MM.1S (cell line): ENCODE measurements around the gene INPP4B.

Experiments
- DNase-seq: peaks from one replicate; pipeline ENCODE4 v3.0.0-alpha.2; 2015
- H2AFZ ChIP-seq: fragments of 300-600 bp; sonication (generic); 2 replicates; pipeline ENCODE4 v1.6.0; 2016; ENCODE audit warnings: antibody characterized with exemption, low read length
- H3F3A ChIP-seq: fragments of 300-600 bp; sonication (generic); 2 replicates; pipeline ENCODE4 v1.6.1; 2016; ENCODE audit warnings: mild to moderate bottlenecking, antibody characterized with exemption, low read length, moderate library complexity, mixed read lengths; ENCODE audit not compliant: insufficient read depth
- H3K27ac ChIP-seq: fragments of 300-600 bp; sonication (generic); 2 replicates; pipeline ENCODE4 v1.5.1; 2016; ENCODE audit warnings: mild to moderate bottlenecking, low read length
- H3K27me3 ChIP-seq: fragments of 300-600 bp; sonication (generic); replicated peaks from 2 replicates; pipeline ENCODE4 v1.6.0; 2016; ENCODE audit warnings: low read length; ENCODE audit not compliant: insufficient read depth
- H3K36me3 ChIP-seq: fragments of 300-600 bp; sonication (generic); replicated peaks from 2 replicates; pipeline ENCODE4 v1.6.1; 2016; ENCODE audit warnings: mild to moderate bottlenecking, low read length, mixed read lengths; ENCODE audit not compliant: insufficient read depth
- H3K4me1 ChIP-seq: fragments of 300-600 bp; sonication (generic); 2 replicates; pipeline ENCODE4 v1.6.1; 2016; ENCODE audit warnings: low read length, mixed read lengths
- H3K4me2 ChIP-seq: fragments of 300-600 bp; sonication (generic); 2 replicates; pipeline ENCODE4 v1.6.0; 2016; ENCODE audit warnings: low read depth, low read length
- H3K4me3 ChIP-seq: fragments of 300-600 bp; sonication (generic); 2 replicates; pipeline ENCODE4 v1.5.1; 2016; ENCODE audit warnings: low read length, mixed read lengths
- H3K79me2 ChIP-seq: fragments of 300-600 bp; sonication (generic); 2 replicates; pipeline ENCODE4 v1.6.1; 2016; ENCODE audit warnings: mixed run types, low read length, mixed read lengths
- H3K9ac ChIP-seq: fragments of 300-600 bp; sonication (generic); 2 replicates; pipeline ENCODE4 v1.6.1; 2016; ENCODE audit warnings: low read length, mixed read lengths
- H3K9me2 ChIP-seq: fragments of 300-600 bp; sonication (generic); replicated peaks from 2 replicates; pipeline ENCODE4 v1.6.1; 2016; ENCODE audit warnings: mild to moderate bottlenecking, low read length, mixed read lengths; ENCODE audit not compliant: insufficient read depth
- H3K9me3 ChIP-seq: fragments of 300-600 bp; sonication (generic); replicated peaks from 2 replicates; pipeline ENCODE4 v1.6.1; 2016; ENCODE audit warnings: mild to moderate bottlenecking, low read length, mixed read lengths; ENCODE audit not compliant: insufficient read depth
- H4K20me1 ChIP-seq: fragments of 300-600 bp; sonication (generic); 2 replicates; pipeline ENCODE4 v1.6.1; 2016; ENCODE audit warnings: mild to moderate bottlenecking, low read length, moderate library complexity, mixed read lengths; ENCODE audit not compliant: insufficient read depth
- EZH2 ChIP-seq: fragments of 300-600 bp; sonication (generic); optimal IDR thresholded peaks from 2 replicates; pipeline ENCODE3; 2017; ENCODE audit warnings: low read depth, mild to moderate bottlenecking, antibody characterized with exemption, low read length, mixed read lengths
- EZH2phosphoT487 ChIP-seq: fragments of 300-600 bp; sonication (generic); IDR thresholded peaks from 2 replicates; pipeline ENCODE4 v1.6.1; 2018; ENCODE audit warnings: antibody characterized with exemption, low read length
- TF ChIP-seq, protein P1 (sequence below): fragments of 300-600 bp; sonication (generic); IDR thresholded peaks from 2 replicates; pipeline ENCODE4 v1.5.1; 2016; ENCODE audit warnings: antibody characterized with exemption, low read length, mixed read lengths

INPP4B gene

DNA sequence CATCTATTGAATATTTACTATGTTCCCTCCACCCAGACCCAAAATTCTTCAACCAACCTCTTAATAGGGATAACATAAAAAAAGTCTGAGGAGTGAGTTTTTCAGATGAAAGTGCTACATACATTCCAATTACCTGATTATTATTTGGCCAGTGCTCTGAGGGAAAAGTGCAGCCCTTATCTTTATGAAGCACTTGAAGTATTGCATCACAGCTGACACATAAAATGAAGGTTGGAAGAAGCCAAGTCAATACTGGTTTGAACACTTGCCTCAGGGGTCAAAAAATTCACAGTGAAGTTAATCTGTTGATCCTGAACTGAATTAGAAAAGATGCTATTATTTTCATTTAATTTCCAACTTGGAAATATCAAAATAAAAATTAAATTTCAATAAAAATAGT is 498.9 kb downstream of the INPP4B start:
- Histone ChIP-seq H3K79me2 (no peaks in the 10 kb centered on the region), H2AFZ (no peak overlapping the region), H3K4me1 (no peaks in the 10 kb centered on the region), H4K20me1 (no peaks in the 10 kb centered on the region), H3K27ac (no peak overlapping the region), H3K9ac (no peak overlapping the region), H3F3A (no peaks in the 10 kb centered on the region), H3K36me3 (no peaks in the 10 kb centered on the region), H3K9me2 (no peaks in the 10 kb centered on the region), H3K9me3 (no peaks in the 10 kb centered on the region), H3K4me2 (no peak overlapping the region), H3K4me3 (no peak overlapping the region), H3K27me3 (no peaks in the 10 kb centered on the region)
- no peak for TF ChIP-seq EZH2phosphoT487
- TF ChIP-seq EZH2, result no peak
- TF ChIP-seq, protein P1, sequence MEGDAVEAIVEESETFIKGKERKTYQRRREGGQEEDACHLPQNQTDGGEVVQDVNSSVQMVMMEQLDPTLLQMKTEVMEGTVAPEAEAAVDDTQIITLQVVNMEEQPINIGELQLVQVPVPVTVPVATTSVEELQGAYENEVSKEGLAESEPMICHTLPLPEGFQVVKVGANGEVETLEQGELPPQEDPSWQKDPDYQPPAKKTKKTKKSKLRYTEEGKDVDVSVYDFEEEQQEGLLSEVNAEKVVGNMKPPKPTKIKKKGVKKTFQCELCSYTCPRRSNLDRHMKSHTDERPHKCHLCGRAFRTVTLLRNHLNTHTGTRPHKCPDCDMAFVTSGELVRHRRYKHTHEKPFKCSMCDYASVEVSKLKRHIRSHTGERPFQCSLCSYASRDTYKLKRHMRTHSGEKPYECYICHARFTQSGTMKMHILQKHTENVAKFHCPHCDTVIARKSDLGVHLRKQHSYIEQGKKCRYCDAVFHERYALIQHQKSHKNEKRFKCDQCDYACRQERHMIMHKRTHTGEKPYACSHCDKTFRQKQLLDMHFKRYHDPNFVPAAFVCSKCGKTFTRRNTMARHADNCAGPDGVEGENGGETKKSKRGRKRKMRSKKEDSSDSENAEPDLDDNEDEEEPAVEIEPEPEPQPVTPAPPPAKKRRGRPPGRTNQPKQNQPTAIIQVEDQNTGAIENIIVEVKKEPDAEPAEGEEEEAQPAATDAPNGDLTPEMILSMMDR, result no peak
- DNase-seq, result no peak

DNA sequence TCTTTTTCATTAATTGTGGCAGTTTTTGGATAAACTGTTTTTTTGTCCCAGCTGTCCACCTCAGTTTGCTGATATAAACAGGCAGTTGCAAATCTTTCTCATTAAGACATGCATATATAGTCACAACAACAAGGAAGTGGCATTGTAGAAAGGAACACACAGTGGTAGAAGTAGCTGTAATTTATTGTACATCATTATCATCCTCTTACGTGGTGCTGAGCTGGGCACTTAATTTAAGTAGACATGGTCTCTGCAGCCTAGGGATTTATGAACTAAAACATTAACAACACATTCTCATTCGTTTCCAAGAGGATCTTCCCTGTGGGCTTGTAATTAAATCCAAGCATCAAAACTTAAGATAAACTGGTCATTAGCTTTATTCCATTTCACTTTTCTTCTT is 500.2 kb downstream of the INPP4B start:
- Histone ChIP-seq H3K4me2 (no peak overlapping the region), H3K27ac (no peak overlapping the region), H2AFZ (no peak overlapping the region), H3K4me1 (no peaks in the 10 kb centered on the region), H3F3A (no peaks in the 10 kb centered on the region), H4K20me1 (no peaks in the 10 kb centered on the region), H3K36me3 (no peaks in the 10 kb centered on the region), H3K9ac (no peak overlapping the region), H3K9me3 (no peaks in the 10 kb centered on the region), H3K4me3 (no peak overlapping the region), H3K9me2 (no peaks in the 10 kb centered on the region), H3K79me2 (no peaks in the 10 kb centered on the region), H3K27me3 (no peaks in the 10 kb centered on the region)
- no peak for TF ChIP-seq EZH2
- TF ChIP-seq EZH2phosphoT487, result no peak
- TF ChIP-seq, protein P1, result no peak
- no peak for DNase-seq

DNA sequence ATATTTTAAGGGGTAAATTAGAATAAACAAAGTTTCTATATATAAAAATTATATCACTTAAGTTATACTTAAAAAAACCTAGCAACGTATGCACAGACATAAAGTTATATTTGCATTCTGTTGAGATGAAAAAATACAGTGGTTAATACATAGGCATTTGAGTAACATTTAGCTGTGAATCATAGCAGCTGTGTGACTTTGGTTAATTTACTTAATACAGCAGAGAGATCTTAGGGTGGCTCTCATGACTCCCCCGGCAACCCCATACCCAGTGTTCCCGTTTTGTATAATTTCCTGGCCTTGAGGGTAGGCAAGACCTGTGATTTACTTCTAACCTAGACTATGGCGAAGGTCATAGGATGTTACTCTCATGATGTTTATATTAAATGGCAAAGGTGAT is 504.8 kb downstream of the INPP4B start:
- Histone ChIP-seq H3K36me3 (no peaks in the 10 kb centered on the region), H3K4me3 (no peak overlapping the region), H3K27me3 (no peaks in the 10 kb centered on the region), H3F3A (no peaks in the 10 kb centered on the region), H3K9ac (no peak overlapping the region), H3K79me2 (no peaks in the 10 kb centered on the region), H3K4me1 (no peaks in the 10 kb centered on the region), H3K9me2 (no peaks in the 10 kb centered on the region), H3K27ac (no peak overlapping the region), H3K9me3 (no peaks in the 10 kb centered on the region), H2AFZ (no peak overlapping the region), H3K4me2 (no peak overlapping the region), H4K20me1 (no peaks in the 10 kb centered on the region)
- DNase-seq, result no peak
- TF ChIP-seq, protein P1, result no peak
- TF ChIP-seq EZH2 (no peak), EZH2phosphoT487 (no peak)

DNA sequence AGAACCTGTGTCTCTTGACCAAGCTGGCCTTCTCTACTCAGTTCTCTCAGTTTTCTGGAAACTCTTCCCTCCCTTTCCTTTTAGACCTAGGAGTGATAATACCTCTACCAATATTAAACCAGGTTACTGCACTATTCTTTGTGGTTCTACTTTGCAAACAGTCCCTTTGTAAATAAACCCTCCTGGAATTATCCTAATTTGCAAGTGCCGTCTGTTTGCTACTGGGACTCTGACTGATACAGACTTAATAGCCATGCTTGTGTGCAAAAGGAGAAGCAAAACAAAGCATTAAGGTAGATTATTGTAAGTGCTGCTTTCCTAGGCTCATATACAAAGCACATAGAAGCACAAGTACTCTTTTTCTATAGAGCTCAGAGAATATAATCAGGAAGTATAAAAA is 507.0 kb downstream of the INPP4B start:
- Histone ChIP-seq H3K4me1 (no peaks in the 10 kb centered on the region), H2AFZ (no peak overlapping the region), H3K27me3 (no peaks in the 10 kb centered on the region)

More for the DNA sequence above, 507.0 kb downstream of the INPP4B start:
- Histone ChIP-seq H3K9ac (no peak overlapping the region), H4K20me1 (no peaks in the 10 kb centered on the region), H3K79me2 (no peaks in the 10 kb centered on the region), H3K4me3 (no peak overlapping the region), H3F3A (no peaks in the 10 kb centered on the region), H3K36me3 (no peaks in the 10 kb centered on the region), H3K9me2 (no peaks in the 10 kb centered on the region), H3K27ac (no peak overlapping the region), H3K4me2 (no peak overlapping the region), H3K9me3 (no peaks in the 10 kb centered on the region)
- no peak for DNase-seq
- TF ChIP-seq EZH2phosphoT487 (no peak), EZH2 (no peak)
- TF ChIP-seq, protein P1, result no peak
